Psoas muscle (tissue), 8 donors: ENCODE measurements around the gene STK40. TPM values are rescaled to one million over a fixed set of nuclear protein-coding genes. Genes with fewer than 3 reads are reported as not detected.

Experiments
- ATAC-seq, 4 donors: fragments of 200-7000 bp; cut with Tn5 transposase; one replicate each; pipeline ENCODE4 v1.9.1; 2020; ENCODE audit warnings: moderate library complexity in 3 of 4, mild to moderate bottlenecking in 2 of 4
- DNase-seq, 2 donors: peaks; one replicate each; pipeline ENCODE4 v3.0.0-alpha.2; 2020
- H3K27ac ChIP-seq: fragments of 200-600 bp; one replicate; pipeline ENCODE4 v1.8.0; 2022
- H3K27me3 ChIP-seq, 3 donors: fragments of 200-600 bp in 1 of 3; one replicate each; pipeline versions ENCODE4 v1.6.1 to v1.8.0; 2013 to 2022; ENCODE audit warnings: low read length in 2 of 3, mild to moderate bottlenecking in 2 of 3, moderate library complexity in 1 of 3; ENCODE audit not compliant: insufficient read depth in 3 of 3
- H3K36me3 ChIP-seq, 2 donors: fragments of 200-600 bp in 1 of 2; one replicate each; pipeline versions ENCODE4 v1.6.1 to v1.8.0; 2013 to 2022; ENCODE audit warnings: low read depth in 1 of 2, mild to moderate bottlenecking in 1 of 2, moderate library complexity in 1 of 2; ENCODE audit not compliant: insufficient read depth in 1 of 2
- H3K4me1 ChIP-seq: fragments of 200-600 bp; one replicate; pipeline ENCODE4 v1.8.0; 2022
- H3K4me3 ChIP-seq: fragments of 200-600 bp; one replicate; pipeline ENCODE4 v1.8.0; 2022; ENCODE audit warnings: mild to moderate bottlenecking
- H3K9me3 ChIP-seq: fragments of 200-600 bp; one replicate; pipeline ENCODE4 v1.8.0; 2022
- WGBS, 3 donors: extraction: QIAGEN DNeasy Blood & Tissue Kit; methylation state at CpG; one replicate each; pipeline versions ENCODE4 v1.1.6 to v1.1.7; 2013; 5-methylcytosine and 5-hydroxymethylcytosine counted together
- intact Hi-C, 2 donors: fragments of 100-400 bp; cut with DNase I; formaldehyde crosslinking; loops; one replicate each; pipeline versions ENCODE4 v1.11.0 to v1.14.2; 2022
- polyA plus RNA-seq, 3 donors: library from polyadenylated mRNA; stranded (reverse); fragments of 200-250 nt; gene quantifications; one replicate each; pipeline ENCODE4 v1.2.3, GENCODE V29; 2013
- total RNA-seq, 4 donors: library from RNA; stranded (reverse); fragmentation: NEBNext Ultra II Directional in 2 of 4; extraction: Animal tissue kit (Norgen Biotek cat#: 25700) in 2 of 4; gene quantifications; one replicate each; pipeline versions ENCODE4 v1.2.1 to v1.2.4, GENCODE V29; 2021 to 2023
- TF ChIP-seq, protein P1 (sequence below): fragments of 200-600 bp; IDR thresholded peaks from one replicate; pipeline ENCODE4 v1.8.0; 2022; ENCODE audit warnings: antibody characterized with exemption
- donor health status: healthy with polysubstance abuse.
- donor health status: DM: no; HTN: no; CAD: no; lungs with moderate emphysema.
- donor health status: Bipolar disorder and iron deficiency.
- donor health status: healthy.
- donor health status: DM: yes; HTN: yes; CAD: no.
- donor health status: DM: no; HTN: no; CAD: no.
- donor health status: DM: no; HTN: no; CAD: no.
- donor health status: DM: yes; HTN: yes; CAD: no.

Gene STK40
- total and polyA plus RNA-seq, 7 donors, result 84.4 to 312 (median 162) TPM

DNA sequence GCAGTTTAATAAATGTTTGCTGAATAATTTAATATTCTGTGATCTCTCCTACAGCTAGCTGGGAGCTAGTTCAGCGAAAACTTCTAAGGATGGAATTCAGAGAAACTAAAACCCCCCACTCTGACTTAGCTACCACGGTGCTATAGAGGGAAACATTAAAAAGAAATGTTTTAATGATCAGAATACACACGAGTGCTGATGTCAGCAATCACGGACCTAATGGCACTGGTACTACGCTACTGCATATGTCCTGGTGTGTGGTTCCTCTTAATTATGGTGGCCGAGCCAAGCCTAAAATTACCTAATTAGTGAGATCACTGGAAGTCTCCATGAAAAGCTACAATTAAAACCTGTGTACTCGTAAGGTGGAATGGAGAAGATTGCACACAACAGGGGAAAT lies 35.9 kb upstream of the STK40 start:
- TF ChIP-seq, protein P1, sequence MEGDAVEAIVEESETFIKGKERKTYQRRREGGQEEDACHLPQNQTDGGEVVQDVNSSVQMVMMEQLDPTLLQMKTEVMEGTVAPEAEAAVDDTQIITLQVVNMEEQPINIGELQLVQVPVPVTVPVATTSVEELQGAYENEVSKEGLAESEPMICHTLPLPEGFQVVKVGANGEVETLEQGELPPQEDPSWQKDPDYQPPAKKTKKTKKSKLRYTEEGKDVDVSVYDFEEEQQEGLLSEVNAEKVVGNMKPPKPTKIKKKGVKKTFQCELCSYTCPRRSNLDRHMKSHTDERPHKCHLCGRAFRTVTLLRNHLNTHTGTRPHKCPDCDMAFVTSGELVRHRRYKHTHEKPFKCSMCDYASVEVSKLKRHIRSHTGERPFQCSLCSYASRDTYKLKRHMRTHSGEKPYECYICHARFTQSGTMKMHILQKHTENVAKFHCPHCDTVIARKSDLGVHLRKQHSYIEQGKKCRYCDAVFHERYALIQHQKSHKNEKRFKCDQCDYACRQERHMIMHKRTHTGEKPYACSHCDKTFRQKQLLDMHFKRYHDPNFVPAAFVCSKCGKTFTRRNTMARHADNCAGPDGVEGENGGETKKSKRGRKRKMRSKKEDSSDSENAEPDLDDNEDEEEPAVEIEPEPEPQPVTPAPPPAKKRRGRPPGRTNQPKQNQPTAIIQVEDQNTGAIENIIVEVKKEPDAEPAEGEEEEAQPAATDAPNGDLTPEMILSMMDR, result no peak

GRCh38 chr1:36420836-36421317 lies 35.2 kb upstream of the STK40 start:
- peak; percentile 88 to 91 (median 88) for ATAC-seq
- H3K27me3 ChIP-seq, result no peaks in the 10 kb centered on the region
- H3K4me1 ChIP-seq, result peaks cover 23% of the 10 kb centered on the region
- peaks cover 0 to 19% of the 10 kb centered on the region in 2 donors for H3K36me3 ChIP-seq
- H3K27ac ChIP-seq, result peak overlapping the region; percentile 83
- TF ChIP-seq, protein P1, result peak; percentile 96
- peak; percentile 89 to 93 for DNase-seq
- WGBS, 3 donors, result 13 to 18% (median 14%) methylated on average over 13 of the region's 13 CpGs
- H3K4me3 ChIP-seq, result peak overlapping the region; percentile 29
- intact Hi-C loops, result loop anchor here (2.0 to 10.0 kb wide), 7 partner anchors 78 to 326 kb away; partner anchors contain the start of genes SH3D21 (in 1 of the 2) and TRAPPC3 (in 1 of the 2)
- H3K9me3 ChIP-seq, result no peaks in the 10 kb centered on the region

More for the DNA sequence above, 35.9 kb upstream of the STK40 start:
- WGBS, 3 donors, result 84 to 91% (median 86%) methylated on average over 7 of the region's 7 CpGs
- intact Hi-C loops, result loop anchor here (2.0 to 10.0 kb wide), 7 partner anchors 79 to 327 kb away; partner anchors contain the start of genes SH3D21 (in 1 of the 2) and TRAPPC3 (in 1 of the 2)
- ATAC-seq, result no peak
- no peak for DNase-seq
- Histone ChIP-seq H3K27ac (no peak overlapping the region), H3K36me3 (peaks cover 0 to 19% of the 10 kb centered on the region in 2 donors), H3K4me3 (no peak overlapping the region), H3K27me3 (no peaks in the 10 kb centered on the region), H3K9me3 (no peaks in the 10 kb centered on the region), H3K4me1 (peaks cover 23% of the 10 kb centered on the region)

GRCh38 chr1:36420409-36420808 lies 34.7 kb upstream of the STK40 start:
- peaks cover 23% of the 10 kb centered on the region for H3K4me1 ChIP-seq
- H3K9me3 ChIP-seq, result no peaks in the 10 kb centered on the region
- peak overlapping the region; percentile 83 for H3K27ac ChIP-seq
- TF ChIP-seq, protein P1, result no peak
- no peaks in the 10 kb centered on the region for H3K27me3 ChIP-seq
- intact Hi-C loops, result loop anchor here (2.0 to 10.0 kb wide), 7 partner anchors 78 to 326 kb away; partner anchors contain the start of genes SH3D21 (in 1 of the 2) and TRAPPC3 (in 1 of the 2)
- peak overlapping the region; percentile 29 for H3K4me3 ChIP-seq
- H3K36me3 ChIP-seq, result peaks cover 0 to 19% of the 10 kb centered on the region in 2 donors
- 19 to 36% (median 33%) methylated on average over 5 of the region's 5 CpGs for WGBS, 3 donors
- ATAC-seq (peak; percentile 33 to 62 (median 51)), DNase-seq (peak in 1 of 2 donors; percentile 49)

- intact Hi-C loops, result no loop called here
- H3K4me1 ChIP-seq, result peaks cover 23% of the 10 kb centered on the region
- TF ChIP-seq, protein P1, result no peak
- H3K9me3 ChIP-seq, result no peaks in the 10 kb centered on the region
- no peak for DNase-seq
- 42 to 69% (median 46%) methylated on average over 4 of the region's 4 CpGs for WGBS, 3 donors
- no peak overlapping the region for H3K4me3 ChIP-seq
- H3K27me3 ChIP-seq, result no peaks in the 10 kb centered on the region
- ATAC-seq, result peak in 3 of 4 donors; percentile 21 to 41 (median 24)
- peaks cover 0 to 19% of the 10 kb centered on the region in 2 donors for H3K36me3 ChIP-seq
- peak overlapping the region; percentile 83 for H3K27ac ChIP-seq
Observed at GRCh38 chr1:36419569-36419968, 33.8 kb upstream of the STK40 start.
